AG09319 (cell line): ENCODE results near the gene PTPRS.
A peak's percentile ranks its signal among the peaks of the same experiment; 100 is the strongest.
"Not testable (repeated sequence)": the region's sequence is repeated elsewhere in the genome, so short reads cannot be mapped to it uniquely, and the experiment has no call there.

ENCODE experiments used
- DNase-seq: peaks from one replicate; pipeline ENCODE4 v3.0.0-alpha.2; 2010; ENCODE audit warnings: low read depth; ENCODE audit errors: extremely low read depth
- CTCF ChIP-seq: IDR thresholded peaks from 2 replicates; pipeline ENCODE4 v1.5.1; 2011; ENCODE audit warnings: low read depth, mild to moderate bottlenecking, inconsistent platforms, low read length, moderate library complexity

Gene PTPRS

GRCh38 chr19:5340637-5341447 lies at the start of gene PTPRS:
Gene PTPRS (minus strand): TSS chr19:5340812. CDS start chr19:5286140, 54,672 bp downstream.
- DNase-seq = peak; percentile 32
- TF ChIP-seq CTCF = no peak

GRCh38 chr19:5389353-5389752 lies 48.7 kb upstream of the PTPRS start:
- DNase-seq = no peak
- TF ChIP-seq CTCF = no peak

GRCh38 chr19:5387472-5387871 lies 46.9 kb upstream of the PTPRS start:
- TF ChIP-seq CTCF = no peak
- DNase-seq = no peak

- DNase-seq = no peak
- no peak for TF ChIP-seq CTCF
Observed at GRCh38 chr19:5386841-5387240, 46.2 kb upstream of the PTPRS start.

GRCh38 chr19:5381197-5381596 lies 40.6 kb upstream of the PTPRS start:
- not testable (repeated sequence) for DNase-seq

- TF ChIP-seq CTCF = no peak
- DNase-seq = no peak
Observed at GRCh38 chr19:5380215-5380919, 39.8 kb upstream of the PTPRS start.

GRCh38 chr19:5376928-5377327 lies 36.3 kb upstream of the PTPRS start:
- no peak for DNase-seq
- no peak for TF ChIP-seq CTCF
